Measurements from ENCODE around the gene RPL27. TPM values are rescaled to one million over a fixed set of nuclear protein-coding genes. Genes with fewer than 3 reads are reported as not detected.

RPL27 gene
- total and polyA plus RNA-seq, 2 of the 13 experiments (the other 11 are each of a cell fraction or from before 2014, with no cell fraction given): 1,585 to 5,840 TPM

- TF ChIP-seq ATF6 (CRISPR knock-in tag; conservative IDR thresholded peaks at IDR 0.05) (no peak), EHMT2 (IDR thresholded peaks at IDR 0.05; ENCODE audit: borderline replicate concordance, low read depth, low read length) (no peak), ZNF878 (CRISPR knock-in tag; IDR thresholded peaks at IDR 0.05) (no peak), ZKSCAN8 (CRISPR knock-in tag; IDR thresholded peaks at IDR 0.05; ENCODE audit: borderline replicate concordance) (no peak), ZFP41 (CRISPR knock-in tag; IDR thresholded peaks at IDR 0.05; ENCODE audit: borderline replicate concordance) (no peak), TAF15 (IDR thresholded peaks at IDR 0.05; ENCODE audit: low read depth, low read length, poor library complexity, severe bottlenecking) (no peak), REL (CRISPR knock-in tag; conservative IDR thresholded peaks at IDR 0.05) (0 out of 2 replicates have a peak, but pooled peaks have one; percentile 16), PAXIP1 (CRISPR knock-in tag; conservative IDR thresholded peaks at IDR 0.05) (peak; percentile 31; the same call in 1 of the 2 replicates), SNAPC2 (CRISPR knock-in tag; IDR thresholded peaks at IDR 0.05) (0 out of 2 replicates have a peak, but pooled peaks have one; percentile 57), SKI (IDR thresholded peaks at IDR 0.05; ENCODE audit: partially characterized antibody) (no peak), ZBTB20 (CRISPR knock-in tag; IDR thresholded peaks at IDR 0.05; ENCODE audit: borderline replicate concordance, low read depth) (no peak), ELK4 (CRISPR knock-in tag; IDR thresholded peaks at IDR 0.05; ENCODE audit: borderline replicate concordance) (peak; percentile 83), TEAD3 (CRISPR knock-in tag; optimal IDR thresholded peaks at IDR 0.05; ENCODE audit: borderline replicate concordance) (peak; percentile 12), KDM4B (CRISPR knock-in tag; IDR thresholded peaks at IDR 0.05) (0 out of 2 replicates have a peak, but pooled peaks have one; percentile 25), ZC3H4 (CRISPR knock-in tag; IDR thresholded peaks at IDR 0.05; ENCODE audit: borderline replicate concordance) (no peak), BCL6 (CRISPR knock-in tag; IDR thresholded peaks at IDR 0.05) (peak; percentile 24; the same call in 1 of the 2 replicates), PRPF4 (IDR thresholded peaks at IDR 0.05; ENCODE audit: low read depth, low read length, poor library complexity, severe bottlenecking) (peak; percentile 40), GATA4 (IDR thresholded peaks at IDR 0.05; ENCODE audit: borderline replicate concordance, low read depth) (no peak), AHR (CRISPR knock-in tag; IDR thresholded peaks at IDR 0.05) (0 out of 2 replicates have a peak, but pooled peaks have one; percentile 22), KAT8 (CRISPR knock-in tag; IDR thresholded peaks at IDR 0.05) (0 out of 2 replicates have a peak, but pooled peaks have one; percentile 61), NFYC (CRISPR knock-in tag; IDR thresholded peaks at IDR 0.05) (no peak), SP4 (CRISPR knock-in tag; IDR thresholded peaks at IDR 0.05) (no peak), KAT7 (CRISPR knock-in tag; IDR thresholded peaks at IDR 0.05; ENCODE audit: borderline replicate concordance) (no peak; the same call in 1 of the 2 replicates), BORCS8-MEF2B (CRISPR knock-in tag; IDR thresholded peaks at IDR 0.05) (no peak)
Observed at GRCh38 chr17:42979511-42980273, 18.5 kb upstream of the RPL27 start, which contains the start of gene PTGES3L (continued).

Data from HepG2 (cell line).